Measurements from ENCODE around the gene NPTN.
"Not testable (repeated sequence)": the region's sequence is repeated elsewhere in the genome, so short reads cannot be mapped to it uniquely, and the experiment has no call there.

NPTN gene

GRCh38 chr15:73600413-73601335 lies 32.5 kb downstream of the NPTN start:
- no peak for DNase-seq

- no peak for DNase-seq
These were observed 33.3 kb downstream of the NPTN start for GRCh38 chr15:73599934-73600333.

GRCh38 chr15:73598530-73599160 lies 34.5 kb downstream of the NPTN start:
- DNase-seq: no peak

- DNase-seq: no peak
These were observed 36.1 kb downstream of the NPTN start for GRCh38 chr15:73597036-73597638.

GRCh38 chr15:73596174-73596573 lies 37.0 kb downstream of the NPTN start:
- no peak for DNase-seq

GRCh38 chr15:73594109-73594508 lies 39.1 kb downstream of the NPTN start:
- no peak for DNase-seq

GRCh38 chr15:73593304-73594074 lies 39.7 kb downstream of the NPTN start:
- no peak for DNase-seq

- no peak for DNase-seq
These were observed 42.9 kb downstream of the NPTN start for GRCh38 chr15:73590263-73590662.

- no peak for DNase-seq
These were observed 43.4 kb downstream of the NPTN start for GRCh38 chr15:73589766-73590165.

GRCh38 chr15:73585871-73586654 lies 47.1 kb downstream of the NPTN start:
- no peak for DNase-seq

- DNase-seq: no peak
These were observed 48.3 kb downstream of the NPTN start for GRCh38 chr15:73584699-73585420.

GRCh38 chr15:73583544-73583943 lies 49.6 kb downstream of the NPTN start:
- DNase-seq: no peak

GRCh38 chr15:73582851-73583379 lies 50.3 kb downstream of the NPTN start:
- no peak for DNase-seq

- no peak for DNase-seq
These were observed 55.2 kb downstream of the NPTN start for GRCh38 chr15:73578026-73578425.

GRCh38 chr15:73577593-73577992 lies 55.6 kb downstream of the NPTN start:
- not testable (repeated sequence) for DNase-seq

GRCh38 chr15:73575636-73576247 lies 57.4 kb downstream of the NPTN start:
- DNase-seq: no peak

GRCh38 chr15:73573572-73573971 lies 59.6 kb downstream of the NPTN start:
- DNase-seq: no peak

GRCh38 chr15:73573037-73573436 lies 60.2 kb downstream of the NPTN start:
- DNase-seq: no peak

- no peak for DNase-seq
These were observed 60.9 kb downstream of the NPTN start for GRCh38 chr15:73572296-73572695.

- DNase-seq: peak; percentile 18
These were observed 61.8 kb downstream of the NPTN start for GRCh38 chr15:73571346-73571745.
